ENCODE measurements around the gene CCDC190.
"Not testable (repeated sequence)": the region's sequence is repeated elsewhere in the genome, so short reads cannot be mapped to it uniquely, and the experiment has no call there.

Gene CCDC190

DNA sequence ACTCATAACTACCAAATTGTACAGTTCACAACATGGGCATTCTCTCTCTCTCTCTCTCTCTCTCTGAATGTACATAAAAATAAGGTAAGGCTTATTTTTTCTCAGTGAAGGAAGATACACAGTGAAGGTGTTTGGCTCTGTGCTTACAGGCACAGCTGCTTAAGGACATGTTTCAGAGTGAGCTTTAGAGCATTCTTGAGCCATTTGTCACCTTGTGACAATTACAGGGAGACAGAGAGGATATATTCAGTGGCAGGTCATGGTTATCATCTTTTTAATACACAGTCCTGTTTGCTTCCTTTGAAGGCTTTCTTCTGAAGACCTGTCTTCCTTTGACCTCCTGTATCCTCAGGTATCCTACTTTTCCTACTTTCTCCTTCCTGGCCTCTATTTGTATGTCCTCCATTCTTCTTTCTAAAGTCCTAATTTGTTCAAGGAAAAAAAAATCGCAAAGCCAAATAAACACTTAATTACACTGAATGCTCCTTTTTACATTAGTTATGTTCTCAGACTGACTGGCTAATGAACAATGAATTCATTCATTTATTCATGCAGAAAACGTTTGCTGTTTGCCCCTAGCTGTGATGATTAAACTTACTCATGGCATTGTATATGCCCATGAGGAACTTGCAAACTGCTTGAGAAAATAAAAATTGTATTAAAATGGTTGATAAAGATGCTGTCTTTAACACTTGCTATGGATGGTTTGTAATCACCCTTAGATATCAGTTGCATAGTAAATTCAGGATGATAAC is 37.0 kb downstream of the CCDC190 start:
- DNase-seq, result no peak

DNA sequence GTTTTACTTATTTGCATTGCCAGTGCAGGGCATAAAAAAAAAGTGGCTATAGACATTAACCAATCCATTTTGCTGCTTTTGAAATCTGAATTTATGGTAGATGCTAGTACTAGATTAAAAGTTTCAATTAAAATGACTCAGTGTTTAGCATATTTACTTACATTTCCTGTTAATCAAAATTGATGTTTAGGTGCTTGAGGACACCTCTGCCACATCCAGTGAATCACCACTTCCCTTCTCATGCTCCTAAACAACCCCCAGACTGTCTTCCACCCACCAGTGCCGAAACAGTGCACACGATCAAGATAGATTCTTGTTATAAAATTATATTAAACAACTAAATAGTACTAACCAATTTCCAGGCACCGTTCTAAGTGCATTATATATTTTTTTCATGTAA is 37.7 kb downstream of the CCDC190 start:
- DNase-seq, result no peak

GRCh38 chr1:162822391-162823200 is 38.4 kb downstream of the CCDC190 start:
- no peak for DNase-seq

GRCh38 chr1:162818666-162819065 is 42.3 kb downstream of the CCDC190 start:
- not testable (repeated sequence) for DNase-seq

- DNase-seq, result not testable (repeated sequence)
Observed at GRCh38 chr1:162818136-162818535, 42.8 kb downstream of the CCDC190 start.

GRCh38 chr1:162812357-162812756 is 48.6 kb downstream of the CCDC190 start:
- not testable (repeated sequence) for DNase-seq

DNA sequence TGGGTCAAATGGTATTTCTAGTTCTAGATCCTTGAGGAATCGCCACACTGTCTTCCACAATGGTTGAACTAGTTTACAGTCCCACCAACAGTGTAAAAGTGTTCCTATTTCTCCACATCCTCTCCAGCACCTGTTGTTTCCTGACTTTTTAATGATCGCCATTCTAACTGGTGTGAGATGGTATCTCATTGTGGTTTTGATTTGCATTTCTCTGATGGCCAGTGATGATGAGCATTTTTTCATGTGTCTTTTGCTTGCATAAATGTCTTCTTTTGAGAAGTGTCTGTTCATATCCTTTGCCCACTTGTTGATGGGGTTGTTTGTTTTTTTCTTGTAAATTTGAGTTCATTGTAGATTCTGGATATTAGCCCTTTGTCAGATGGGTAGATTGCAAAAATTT is 53.5 kb downstream of the CCDC190 start:
- DNase-seq, result not testable (repeated sequence)
